Panc1 (cell line): ENCODE data around the gene PPP1R9B.

Experiments
- CTCF ChIP-seq: fragments of 450-650 bp; IDR thresholded peaks from 2 replicates; pipeline ENCODE4 v1.5.1; 2017; ENCODE audit warnings: mild to moderate bottlenecking
- POLR2AphosphoS5 ChIP-seq: IDR thresholded peaks from 2 replicates; pipeline ENCODE4 v1.6.1; 2012; ENCODE audit warnings: mild to moderate bottlenecking, low read depth, low read length, moderate library complexity
- TCF7L2 ChIP-seq: IDR thresholded peaks from 2 replicates; pipeline ENCODE4 v1.6.1; 2011; ENCODE audit warnings: mild to moderate bottlenecking, low read depth, low read length, inconsistent platforms

- no peak for TF ChIP-seq CTCF
- TF ChIP-seq POLR2AphosphoS5 = no peak
- TF ChIP-seq TCF7L2 = no peak
These were observed 40.3 kb upstream of the PPP1R9B start for GRCh38 chr17:50190603-50191358.
